OCI-LY1 (cell line): Measurements from ENCODE around the gene CDKL5.

Source experiments
- EZH2 ChIP-seq: fragments of 200-600 bp; sonication (generic), shearing (Covaris generic); IDR thresholded peaks from 2 replicates; pipeline ENCODE4 v1.8.0; 2017; ENCODE audit warnings: borderline replicate concordance, mixed run types, mild to moderate bottlenecking, antibody characterized with exemption, low read length, moderate library complexity, mixed read lengths
- TF ChIP-seq, protein P1 (sequence below): fragments of 200-600 bp; sonication (generic), shearing (Covaris generic); IDR thresholded peaks from 2 replicates; pipeline ENCODE4 v1.5.1; 2017; ENCODE audit warnings: mild to moderate bottlenecking, antibody characterized with exemption, low read length, moderate library complexity, mixed read lengths

DNA sequence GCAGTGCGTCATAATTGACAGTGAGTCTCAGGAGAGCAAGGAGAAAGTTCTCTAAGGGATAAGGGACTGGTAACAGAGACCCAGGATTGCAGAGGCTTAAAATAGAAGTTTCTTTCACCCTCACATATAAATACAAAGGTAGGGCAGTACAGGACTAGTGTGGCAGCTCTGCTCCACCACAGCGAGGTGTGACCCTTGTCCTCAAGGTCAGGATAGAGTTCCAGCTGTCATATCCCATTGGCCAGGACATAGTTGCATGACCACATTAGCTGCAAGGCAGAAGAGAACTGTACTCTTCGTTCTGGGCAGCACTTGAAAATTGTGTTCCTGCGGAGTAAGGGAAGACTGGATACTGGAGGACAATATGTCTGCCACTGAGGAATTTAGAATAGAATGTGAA lies 152.0 kb downstream of the CDKL5 start:
- TF ChIP-seq, protein P1, sequence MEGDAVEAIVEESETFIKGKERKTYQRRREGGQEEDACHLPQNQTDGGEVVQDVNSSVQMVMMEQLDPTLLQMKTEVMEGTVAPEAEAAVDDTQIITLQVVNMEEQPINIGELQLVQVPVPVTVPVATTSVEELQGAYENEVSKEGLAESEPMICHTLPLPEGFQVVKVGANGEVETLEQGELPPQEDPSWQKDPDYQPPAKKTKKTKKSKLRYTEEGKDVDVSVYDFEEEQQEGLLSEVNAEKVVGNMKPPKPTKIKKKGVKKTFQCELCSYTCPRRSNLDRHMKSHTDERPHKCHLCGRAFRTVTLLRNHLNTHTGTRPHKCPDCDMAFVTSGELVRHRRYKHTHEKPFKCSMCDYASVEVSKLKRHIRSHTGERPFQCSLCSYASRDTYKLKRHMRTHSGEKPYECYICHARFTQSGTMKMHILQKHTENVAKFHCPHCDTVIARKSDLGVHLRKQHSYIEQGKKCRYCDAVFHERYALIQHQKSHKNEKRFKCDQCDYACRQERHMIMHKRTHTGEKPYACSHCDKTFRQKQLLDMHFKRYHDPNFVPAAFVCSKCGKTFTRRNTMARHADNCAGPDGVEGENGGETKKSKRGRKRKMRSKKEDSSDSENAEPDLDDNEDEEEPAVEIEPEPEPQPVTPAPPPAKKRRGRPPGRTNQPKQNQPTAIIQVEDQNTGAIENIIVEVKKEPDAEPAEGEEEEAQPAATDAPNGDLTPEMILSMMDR, result no peak
- TF ChIP-seq EZH2, result no peak
